K562 (cell line): ENCODE measurements around the gene LSS. TPM values are rescaled to one million over a fixed set of nuclear protein-coding genes. Genes with fewer than 3 reads are reported as not detected.
A peak's percentile ranks its signal among the peaks of the same experiment; 100 is the strongest.
"Not testable (repeated sequence)": the region's sequence is repeated elsewhere in the genome, so short reads cannot be mapped to it uniquely, and the experiment has no call there.

Experiments
- ATAC-seq: fragments of 200-7000 bp; cut with Tn5 transposase; 3 replicates; pipeline ENCODE4 v1.9.1; 2020; ENCODE audit warnings: moderate library complexity
- BruUV-seq: library from RNA; stranded (reverse); fragments of 400-500 nt; replicated peaks from 2 replicates; lab custom pipeline; 2021; lab: Mats Ljungman, UMichigan
- CTCF ChIA-PET: fragments of 300-600 bp; formaldehyde crosslinking; extraction: SDS; loops from one replicate; lab custom pipeline; 2021; ENCODE audit warnings: low intra/inter-chr PET ratio; lab: Yijun Ruan, JAX
- POLR2A ChIA-PET: fragments of 300-600, 350-650 bp; sonication (Branson Sonifier 250); formaldehyde crosslinking; extraction: SDS; loops from one replicate; lab custom pipeline; 2021; ENCODE audit warnings: antibody characterized with exemption, inconsistent platforms; lab: Yijun Ruan, JAX
- DNase-seq, 4 experiments: peaks; one replicate each; pipeline versions ENCODE4 v3.0.0 to v3.0.0-alpha.2; 2011 to 2018; ENCODE audit warnings: low spot score in 3 of 4, mixed read lengths in 3 of 4; ENCODE audit errors: extremely low read depth in 1 of 4
- FAIRE-seq: peaks from 2 replicates; lab custom pipeline; 2011; peaks lifted over from hg19 to GRCh38; lab: Jason Lieb, UNC
- H2AFZ ChIP-seq: 2 replicates; pipeline ENCODE4 v1.6.0; 2011; ENCODE audit warnings: low read depth, low read length, control low read depth, inconsistent platforms
- H3K27ac ChIP-seq: fragments of 200-600 bp; 3 replicates; pipeline ENCODE4 v1.8.0; 2011; ENCODE audit warnings: low read depth, mild to moderate bottlenecking, control low read depth, inconsistent platforms, low read length, moderate library complexity, mixed read lengths; ENCODE audit errors: extremely low read depth
- H3K27me3 ChIP-seq, 2 experiments: fragments of 300-600 bp in 1 of 2; 2 replicates in 1 of 2; 3 replicates in 1 of 2; pipeline versions ENCODE4 v1.6.0 to v1.8.0; 2011; ENCODE audit warnings: inconsistent platforms in 2 of 2, low read length in 2 of 2, mild to moderate bottlenecking in 1 of 2, mixed read lengths in 1 of 2, moderate library complexity in 1 of 2; ENCODE audit not compliant: control insufficient read depth in 2 of 2, insufficient read depth in 2 of 2
- H3K36me3 ChIP-seq: fragments of 300-600 bp; 3 replicates; pipeline ENCODE4 v1.8.0; 2011; ENCODE audit warnings: mild to moderate bottlenecking, low read length, inconsistent platforms; ENCODE audit not compliant: control insufficient read depth, insufficient read depth
- H3K4me1 ChIP-seq, 2 experiments: fragments of 200-600 bp in 1 of 2; replicated peaks in 1 of 2; 2 replicates in 1 of 2; 3 replicates in 1 of 2; pipeline versions ENCODE4 v1.5.1 to v1.8.0; 2011; ENCODE audit warnings: inconsistent platforms in 2 of 2, low read length in 2 of 2, mild to moderate bottlenecking in 1 of 2, mixed read lengths in 1 of 2, moderate library complexity in 1 of 2; ENCODE audit not compliant: control insufficient read depth in 2 of 2, insufficient read depth in 2 of 2
- H3K4me2 ChIP-seq: 2 replicates; pipeline ENCODE4 v1.6.1; 2011; ENCODE audit warnings: low read length, control low read depth, inconsistent platforms, mixed read lengths; ENCODE audit not compliant: insufficient read depth
- H3K4me3 ChIP-seq: fragments of 200-600 bp; sonication (generic), shearing (Covaris generic); 2 replicates; pipeline ENCODE4 v1.5.1; 2016; ENCODE audit warnings: control low read depth, inconsistent platforms
- H3K79me2 ChIP-seq: fragments of 200-600 bp; 3 replicates; pipeline ENCODE4 v1.8.0; 2011; ENCODE audit warnings: low read length, inconsistent platforms; ENCODE audit not compliant: control insufficient read depth, insufficient read depth
- H3K9ac ChIP-seq, 2 experiments: 2 replicates each; pipeline versions ENCODE4 v1.6.0 to v1.6.1; 2011; ENCODE audit warnings: low read depth in 2 of 2, low read length in 2 of 2, control low read depth in 1 of 2, inconsistent platforms in 1 of 2, mild to moderate bottlenecking in 1 of 2, mixed read lengths in 1 of 2; ENCODE audit not compliant: insufficient read depth in 1 of 2
- H3K9me1 ChIP-seq: one replicate; pipeline ENCODE4 v1.6.0; 2011; ENCODE audit warnings: inconsistent platforms, mild to moderate bottlenecking, low read length, moderate library complexity; ENCODE audit not compliant: control insufficient read depth, insufficient read depth
- H3K9me3 ChIP-seq: replicated peaks from 2 replicates; pipeline ENCODE4 v1.5.1; 2011; ENCODE audit warnings: low read depth, low read length, inconsistent platforms; ENCODE audit not compliant: control insufficient read depth, insufficient read depth
- H4K20me1 ChIP-seq: replicated peaks from 2 replicates; pipeline ENCODE4 v1.6.1; 2011; ENCODE audit warnings: low read length, inconsistent platforms, mixed read lengths; ENCODE audit not compliant: control insufficient read depth, insufficient read depth
- CREM ChIP-seq: IDR thresholded peaks from 2 replicates; pipeline ENCODE4 v1.6.1; 2014; ENCODE audit warnings: antibody characterized with exemption, low read depth
- EGR1 ChIP-seq: fragments of 450-650 bp; conservative IDR thresholded peaks from 2 replicates; pipeline ENCODE4 v1.6.1; 2017; ENCODE audit warnings: mild to moderate bottlenecking
- FOSL1 ChIP-seq: fragments of 200-800 bp; sonication (Bioruptor generic); conservative IDR thresholded peaks from 2 replicates; pipeline ENCODE4 v1.6.1; 2016; ENCODE audit warnings: missing genetic modification characterization, missing compliant biosample characterization
- HMGN3 ChIP-seq: IDR thresholded peaks from 2 replicates; pipeline ENCODE4 v1.6.1; 2011; ENCODE audit warnings: borderline replicate concordance, low read depth, mild to moderate bottlenecking, mixed read lengths, low read length; ENCODE audit not compliant: insufficient read length; ENCODE audit errors: extremely low read depth
- KDM4B ChIP-seq, 2 experiments: fragments of 450-650 bp in 1 of 2; sonication (generic) in 1 of 2; IDR thresholded peaks; 2 replicates each; pipeline ENCODE4 v1.6.1; 2016 to 2017; ENCODE audit warnings: borderline replicate concordance in 2 of 2, antibody characterized with exemption in 1 of 2, low read depth in 1 of 2, mild to moderate bottlenecking in 1 of 2
- MCM5 ChIP-seq: fragments of 450-650 bp; IDR thresholded peaks from 2 replicates; pipeline ENCODE4 v1.6.1; 2016; ENCODE audit warnings: low read depth
- MYC ChIP-seq, 2 experiments: fragments of 250-450 bp in 1 of 2; sonication (Bioruptor Pico) in 1 of 2; IDR thresholded peaks; 2 replicates each; pipeline versions ENCODE4 v1.5.1 to v1.6.1; 2012 to 2021; ENCODE audit warnings: low read depth in 2 of 2, borderline replicate concordance in 1 of 2, improper control_type of control experiment in 1 of 2, low read length in 1 of 2, mild to moderate bottlenecking in 1 of 2, moderate library complexity in 1 of 2
- SMARCE1 ChIP-seq: fragments of 450-650 bp; IDR thresholded peaks from 2 replicates; pipeline ENCODE4 v1.7.1; 2016; ENCODE audit warnings: mild to moderate bottlenecking
- TEAD4 ChIP-seq, 2 experiments: sonication (generic) in 1 of 2; formaldehyde crosslinking in 1 of 2; IDR thresholded peaks; 2 replicates each; pipeline versions ENCODE4 v1.6.1 to v1.8.0; 2012 to 2022; ENCODE audit warnings: borderline replicate concordance in 1 of 2, inconsistent platforms in 1 of 2, low read length in 1 of 2, mild to moderate bottlenecking in 1 of 2, missing genetic modification reagents in 1 of 2
- XRCC5 ChIP-seq: fragments of 200-400 bp; formaldehyde crosslinking; IDR thresholded peaks from 2 replicates; pipeline ENCODE4 v1.6.1; 2017; ENCODE audit warnings: low read depth, mild to moderate bottlenecking, low read length
- WGBS: fragments of 100-300 bp; shearing (Covaris generic); methylation state at CpG from one replicate; pipeline ENCODE4 v1.1.6; 2016; ENCODE audit warnings: low coverage, mixed read lengths; ENCODE audit not compliant: insufficient coverage; ENCODE audit errors: missing lambda C conversion rate; 5-methylcytosine and 5-hydroxymethylcytosine counted together
- in situ Hi-C: fragments of 300-500 bp; cut with MboI; formaldehyde crosslinking; loops from 4 replicates; pipeline ENCODE4 v1.15.0; 2018; ENCODE audit warnings: inconsistent platforms, mixed read lengths
- intact Hi-C: fragments of 100-400 bp; cut with micrococcal nuclease; formaldehyde crosslinking; loops from 2 replicates; pipeline ENCODE4 v1.14.2; 2022
- polyA plus RNA-seq, 8 experiments: library from polyadenylated mRNA; depleted of rRNA in 4 of 8; stranded (reverse) in 5 of 8; unstranded in 3 of 8; fragments of >200 nt; fragmentation: Nextera tagmentation in 2 of 8; fragmentation: Illumina TruSeq in 1 of 8; extraction: Ambion mirVana in 2 of 8; extraction: Trizol in 1 of 8; gene quantifications; 2 replicates each; pipeline versions ENCODE4 v1.2.1 to v1.2.3, GENCODE V29; 2011 to 2014; ENCODE audit warnings: inconsistent platforms in 1 of 8, missing spikeins in 1 of 8
- total RNA-seq, 7 experiments: library from RNA; depleted of rRNA in 6 of 7; stranded (reverse); fragments of >200 nt in 6 of 7; fragmentation: Illumina TruSeq in 2 of 7; extraction: Trizol in 2 of 7; gene quantifications; 2 replicates each; pipeline versions ENCODE4 v1.2.1 to v1.2.3, GENCODE V29; 2011 to 2021; ENCODE audit warnings: low replicate concordance in 1 of 7
- TF ChIP-seq, protein P1 (sequence below), 2 experiments: fragments of 450-650 bp; conservative IDR thresholded peaks; 2 replicates each; pipeline ENCODE4 v1.6.1; 2017; ENCODE audit warnings: mild to moderate bottlenecking in 2 of 2, moderate library complexity in 2 of 2
- TF ChIP-seq, protein P2 (sequence below), 3 experiments: fragments of 200-800 bp in 1 of 3; sonication (Bioruptor generic) in 1 of 3; sonication (generic) in 1 of 3; formaldehyde crosslinking in 1 of 3; IDR thresholded peaks; 2 replicates each; pipeline versions ENCODE4 v1.6.1 to v1.8.0; 2016 to 2022; ENCODE audit warnings: mild to moderate bottlenecking in 2 of 3, missing compliant biosample characterization in 2 of 3, missing genetic modification characterization in 2 of 3, missing genetic modification reagents in 1 of 3

The LSS gene
- total and polyA plus RNA-seq, 9 of the 15 experiments (the other 6 are each of a cell fraction or from before 2014, with no cell fraction given) = 2.2 to 89.5 (median 37.4) TPM

- TF ChIP-seq, protein P1, sequence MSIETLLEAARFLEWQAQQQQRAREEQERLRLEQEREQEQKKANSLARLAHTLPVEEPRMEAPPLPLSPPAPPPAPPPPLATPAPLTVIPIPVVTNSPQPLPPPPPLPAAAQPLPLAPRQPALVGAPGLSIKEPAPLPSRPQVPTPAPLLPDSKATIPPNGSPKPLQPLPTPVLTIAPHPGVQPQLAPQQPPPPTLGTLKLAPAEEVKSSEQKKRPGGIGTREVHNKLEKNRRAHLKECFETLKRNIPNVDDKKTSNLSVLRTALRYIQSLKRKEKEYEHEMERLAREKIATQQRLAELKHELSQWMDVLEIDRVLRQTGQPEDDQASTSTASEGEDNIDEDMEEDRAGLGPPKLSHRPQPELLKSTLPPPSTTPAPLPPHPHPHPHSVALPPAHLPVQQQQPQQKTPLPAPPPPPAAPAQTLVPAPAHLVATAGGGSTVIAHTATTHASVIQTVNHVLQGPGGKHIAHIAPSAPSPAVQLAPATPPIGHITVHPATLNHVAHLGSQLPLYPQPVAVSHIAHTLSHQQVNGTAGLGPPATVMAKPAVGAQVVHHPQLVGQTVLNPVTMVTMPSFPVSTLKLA (conservative IDR thresholded peaks at IDR 0.05) = peak; percentile 51 to 61; a peak in 3 of 4 replicates
- TF ChIP-seq SMARCE1 = peak; percentile 44; the same call in 1 of the 2 replicates
- no peak; the same call in 1 of the 2 replicates for TF ChIP-seq MYC (IDR thresholded peaks at IDR 0.05; ENCODE audit: low read depth, low read length)
- TF ChIP-seq MYC (CRISPR knock-in tag; IDR thresholded peaks at IDR 0.05; ENCODE audit: borderline replicate concordance, low read depth) = peak; percentile 79; the same call in 1 of the 2 replicates
- TF ChIP-seq MCM5 = no peak
- TF ChIP-seq, all 486 proteins: peak for 86
Measured at GRCh38 chr21:46183910-46184624, 44.5 kb downstream of the LSS start, which contains the start of gene SPATC1L (continued).

DNA sequence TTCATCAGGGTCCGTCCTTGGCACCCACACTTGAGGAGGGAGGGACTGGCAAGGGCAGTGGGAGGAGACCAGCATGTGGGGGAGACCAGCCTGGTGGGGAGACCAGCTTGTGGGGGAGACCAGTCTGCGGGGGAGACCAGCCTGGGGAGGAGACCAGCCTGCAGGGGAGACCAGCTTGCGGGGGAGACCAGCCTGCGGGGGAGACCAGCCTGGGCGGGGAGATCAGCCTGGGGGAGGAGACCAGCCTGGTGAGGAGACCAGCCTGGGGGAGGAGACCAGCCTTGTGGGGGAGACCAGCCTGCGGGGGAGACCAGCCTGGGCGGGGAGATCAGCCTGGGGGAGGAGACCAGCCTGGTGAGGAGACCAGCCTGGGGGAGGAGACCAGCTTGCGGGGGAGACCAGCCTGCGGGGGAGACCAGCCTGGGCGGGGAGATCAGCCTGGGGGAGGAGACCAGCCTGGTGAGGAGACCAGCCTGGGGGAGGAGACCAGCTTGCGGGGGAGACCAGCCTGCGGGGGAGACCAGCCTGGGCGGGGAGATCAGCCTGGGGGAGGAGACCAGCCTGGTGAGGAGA lies 45.2 kb downstream of the LSS start:
- POLR2A ChIA-PET = interaction anchor here (0.6 to 1.5 kb wide), 2 partner anchors 8 to 11 kb away, joined by 3 to 5 read pairs; no protein-coding TSS in a partner anchor
- Histone ChIP-seq H3K36me3 (peaks cover 40% of the 10 kb centered on the region; the same call in 2 of the 3 replicates), H3K4me2 (peak overlapping the region; percentile 100), H2AFZ (peak overlapping the region; percentile 28; the same call in 1 of the 2 replicates), H3K27ac (peak overlapping the region; percentile 90), H3K4me3 (peak overlapping the region; percentile 88), H3K9ac (peak overlapping the region; percentile 89 to 92; a peak in 3 of 4 replicates), H3K4me1 (peaks cover 55 to 77% of the 10 kb centered on the region in 2 experiments), H3K79me2 (peaks cover 53% of the 10 kb centered on the region)
- peak; percentile 64 to 87 (median 75) for DNase-seq
- BruUV-seq; H4K20me1 ChIP-seq; CTCF ChIA-PET; intact Hi-C loops; in situ Hi-C loops; H3K9me1 ChIP-seq; H3K27me3 ChIP-seq; H3K9me3 ChIP-seq; TF ChIP-seq TEAD4 (CRISPR knock-in tag; IDR thresholded peaks at IDR 0.05; ENCODE audit: borderline replicate concordance): not testable (repeated sequence)
- ATAC-seq = peak; percentile 6
- 7% methylated on average over 2 of the region's 13 CpGs for WGBS
- FAIRE-seq = peak; percentile 11
- 0 out of 2 replicates have a peak, but pooled peaks have one; percentile 23 for TF ChIP-seq FOSL1 (tag)
- peak; percentile 55 for TF ChIP-seq TEAD4 (IDR thresholded peaks at IDR 0.05; ENCODE audit: low read length)
- TF ChIP-seq, protein P2, sequence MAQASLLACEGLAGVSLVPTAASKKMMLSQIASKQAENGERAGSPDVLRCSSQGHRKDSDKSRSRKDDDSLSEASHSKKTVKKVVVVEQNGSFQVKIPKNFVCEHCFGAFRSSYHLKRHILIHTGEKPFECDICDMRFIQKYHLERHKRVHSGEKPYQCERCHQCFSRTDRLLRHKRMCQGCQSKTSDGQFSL (CRISPR knock-in tag; IDR thresholded peaks at IDR 0.05) = not testable (repeated sequence)
- TF ChIP-seq, protein P2 (tag; IDR thresholded peaks at IDR 0.05) = 0 out of 4 replicates have a peak, but pooled peaks of 1 of the 2 experiments have one; percentile 20
- 0 out of 2 replicates have a peak, but pooled peaks have one; percentile 22 for TF ChIP-seq CREM
- TF ChIP-seq KDM4B (IDR thresholded peaks at IDR 0.05; ENCODE audit: borderline replicate concordance in 2 of 2, low read depth in 1 of 2) = peak in 1 of 2 experiments; percentile 31; a peak in 1 of 4 replicates
- peak; percentile 85 for TF ChIP-seq EGR1
- peak; percentile 81 for TF ChIP-seq HMGN3
- TF ChIP-seq XRCC5 = peak; percentile 78; the same call in 1 of the 2 replicates
